Brain microvascular endothelial cell (primary cell): ENCODE results near the gene ELMO1.

Experiments used
- DNase-seq: peaks from one replicate; pipeline ENCODE4 v3.0.0-alpha.2; 2020
- H3K27ac ChIP-seq: fragments of 250-450 bp; sonication (Bioruptor Pico); 2 replicates; pipeline ENCODE4 v1.5.1; 2020; ENCODE audit warnings: mild to moderate bottlenecking, moderate library complexity
- H3K27me3 ChIP-seq: fragments of 250-450 bp; sonication (Bioruptor Pico); replicated peaks from 2 replicates; pipeline ENCODE4 v1.5.1; 2020; ENCODE audit warnings: mild to moderate bottlenecking
- H3K36me3 ChIP-seq: fragments of 250-450 bp; sonication (Bioruptor Pico); replicated peaks from 2 replicates; pipeline ENCODE4 v1.5.1; 2020; ENCODE audit warnings: mild to moderate bottlenecking
- H3K4me3 ChIP-seq: 2 replicates; pipeline ENCODE4 v1.5.1; 2011; ENCODE audit warnings: low read depth, mild to moderate bottlenecking, control low read depth, low read length, moderate library complexity
- in situ Hi-C: cut with HindIII; loops from 2 replicates; pipeline ENCODE4 v1.10.0; 2017; ENCODE audit warnings: low sequenced_read_pairs, low pct_ligation_motif_present
- TF ChIP-seq, protein P1 (sequence below): IDR thresholded peaks from 2 replicates; pipeline ENCODE4 v1.5.1; 2011; ENCODE audit warnings: low read depth, mild to moderate bottlenecking, moderate library complexity, low read length, control low read depth, inconsistent platforms; ENCODE audit errors: missing control alignments

ELMO1 gene

DNA sequence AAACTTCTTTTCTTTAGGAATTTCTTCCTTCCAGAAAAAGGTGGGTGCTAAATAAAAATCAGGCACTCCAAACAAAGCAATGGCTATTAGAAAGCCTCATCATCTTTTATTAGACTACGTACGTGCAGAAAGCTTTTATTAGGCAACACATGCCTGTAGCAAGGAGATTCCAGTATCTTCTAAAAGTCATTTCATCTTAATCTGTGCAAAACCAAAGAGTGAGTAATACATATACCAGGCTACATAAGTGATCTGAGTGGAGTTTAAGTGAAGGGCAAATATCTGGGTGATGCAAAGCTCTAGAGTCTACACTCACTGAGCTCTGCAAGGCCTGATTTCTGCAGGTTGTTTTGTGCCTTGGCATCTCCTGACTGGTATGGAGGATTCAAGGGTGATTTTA is 231.7 kb downstream of the ELMO1 start:
- no peak overlapping the region for H3K4me3 ChIP-seq
- H3K36me3 ChIP-seq: no peaks in the 10 kb centered on the region
- H3K27me3 ChIP-seq: no peaks in the 10 kb centered on the region
- in situ Hi-C loops: no loop called here
- no peak for DNase-seq
- no peak overlapping the region for H3K27ac ChIP-seq
- TF ChIP-seq, protein P1, sequence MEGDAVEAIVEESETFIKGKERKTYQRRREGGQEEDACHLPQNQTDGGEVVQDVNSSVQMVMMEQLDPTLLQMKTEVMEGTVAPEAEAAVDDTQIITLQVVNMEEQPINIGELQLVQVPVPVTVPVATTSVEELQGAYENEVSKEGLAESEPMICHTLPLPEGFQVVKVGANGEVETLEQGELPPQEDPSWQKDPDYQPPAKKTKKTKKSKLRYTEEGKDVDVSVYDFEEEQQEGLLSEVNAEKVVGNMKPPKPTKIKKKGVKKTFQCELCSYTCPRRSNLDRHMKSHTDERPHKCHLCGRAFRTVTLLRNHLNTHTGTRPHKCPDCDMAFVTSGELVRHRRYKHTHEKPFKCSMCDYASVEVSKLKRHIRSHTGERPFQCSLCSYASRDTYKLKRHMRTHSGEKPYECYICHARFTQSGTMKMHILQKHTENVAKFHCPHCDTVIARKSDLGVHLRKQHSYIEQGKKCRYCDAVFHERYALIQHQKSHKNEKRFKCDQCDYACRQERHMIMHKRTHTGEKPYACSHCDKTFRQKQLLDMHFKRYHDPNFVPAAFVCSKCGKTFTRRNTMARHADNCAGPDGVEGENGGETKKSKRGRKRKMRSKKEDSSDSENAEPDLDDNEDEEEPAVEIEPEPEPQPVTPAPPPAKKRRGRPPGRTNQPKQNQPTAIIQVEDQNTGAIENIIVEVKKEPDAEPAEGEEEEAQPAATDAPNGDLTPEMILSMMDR: no peak

DNA sequence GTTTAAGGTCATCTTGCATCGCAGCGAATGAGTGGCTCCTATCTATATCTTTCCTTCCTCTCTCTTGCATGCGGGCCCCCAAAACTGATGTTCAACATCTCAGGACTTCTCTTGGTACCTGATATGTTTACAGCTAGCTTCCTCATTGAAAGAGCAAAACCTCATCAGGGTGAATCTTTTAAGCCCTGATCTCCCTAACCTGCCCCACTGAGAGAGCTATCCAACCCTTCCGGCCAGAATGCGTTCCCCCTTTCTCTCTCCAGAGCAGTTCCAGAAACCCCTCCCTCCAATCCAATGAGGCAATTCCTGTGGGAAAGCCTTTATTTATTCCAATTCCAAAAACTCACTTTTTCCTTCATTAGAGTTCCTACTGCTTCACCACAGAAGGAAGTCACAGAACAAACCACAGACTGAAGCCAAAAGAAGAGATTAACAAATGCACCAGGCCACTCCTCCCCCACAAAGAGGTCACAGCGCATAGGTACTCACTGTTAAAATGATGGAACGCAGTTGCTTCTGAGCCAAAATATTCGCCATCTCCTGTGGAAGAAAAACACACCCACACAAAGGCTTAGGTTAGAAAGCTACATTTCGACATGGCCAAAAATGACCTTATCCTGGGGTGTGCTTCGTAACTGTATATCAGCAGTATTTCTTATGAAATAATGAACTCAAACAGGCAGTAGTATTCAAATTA is 232.4 kb downstream of the ELMO1 start:
- TF ChIP-seq, protein P1: no peak
- no peaks in the 10 kb centered on the region for H3K36me3 ChIP-seq
- in situ Hi-C loops: no loop called here
- H3K27ac ChIP-seq: no peak overlapping the region
- H3K4me3 ChIP-seq: no peak overlapping the region
- no peak for DNase-seq
- no peaks in the 10 kb centered on the region for H3K27me3 ChIP-seq

DNA sequence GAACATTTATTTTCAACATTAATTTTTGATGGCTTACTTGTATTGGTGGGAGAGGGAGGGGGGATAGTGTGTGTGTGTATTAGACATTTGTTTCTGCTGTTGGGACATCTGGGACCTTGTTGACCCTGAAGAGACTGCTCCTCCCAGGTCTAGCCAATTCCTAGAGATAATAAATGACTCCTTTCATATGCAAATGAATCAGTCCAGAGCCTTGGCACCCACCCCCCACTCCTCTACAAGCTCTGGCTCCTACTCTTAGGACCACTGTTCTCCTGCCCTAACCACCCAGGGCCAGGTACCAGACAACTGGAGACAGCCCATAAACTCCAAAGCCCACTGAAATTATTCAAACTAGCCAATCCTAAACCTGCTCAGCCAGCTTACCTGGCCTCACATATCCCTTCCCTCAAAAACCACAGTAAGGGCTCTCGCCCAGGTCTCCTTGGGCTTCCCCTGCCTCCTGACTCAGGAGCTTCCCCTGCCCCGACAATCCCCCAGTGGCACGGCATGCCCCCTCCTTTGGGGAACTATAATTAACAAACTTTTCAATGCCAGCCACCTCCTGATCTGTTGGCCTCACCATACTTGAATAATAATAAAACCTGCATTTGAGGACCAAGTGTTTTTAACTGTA is 233.3 kb downstream of the ELMO1 start:
- no peaks in the 10 kb centered on the region for H3K36me3 ChIP-seq
- H3K4me3 ChIP-seq: no peak overlapping the region
- TF ChIP-seq, protein P1: no peak
- no peaks in the 10 kb centered on the region for H3K27me3 ChIP-seq
- DNase-seq: no peak
- no peak overlapping the region for H3K27ac ChIP-seq
- in situ Hi-C loops: no loop called here

DNA sequence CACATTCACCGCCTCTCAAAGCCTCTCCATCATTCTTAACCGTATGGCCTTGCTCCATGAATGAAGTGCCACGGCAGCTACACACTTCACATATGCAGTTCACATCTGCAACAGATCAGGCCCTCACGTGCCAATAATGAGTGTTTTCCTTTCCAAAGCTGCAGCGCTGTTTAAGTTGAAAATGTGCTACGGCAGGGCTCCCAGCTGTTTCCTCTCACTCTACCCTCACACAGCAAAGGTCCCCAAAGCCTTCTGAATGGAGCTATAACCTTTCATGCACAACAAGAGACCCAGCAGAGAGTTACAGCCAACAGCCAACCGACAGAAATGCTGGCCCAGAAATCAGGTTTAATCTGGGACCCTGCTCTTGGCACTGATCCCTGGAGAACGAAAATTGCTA is 236.1 kb downstream of the ELMO1 start:
- in situ Hi-C loops: no loop called here
- no peak overlapping the region for H3K4me3 ChIP-seq
- TF ChIP-seq, protein P1: no peak
- no peaks in the 10 kb centered on the region for H3K36me3 ChIP-seq
- H3K27me3 ChIP-seq: no peaks in the 10 kb centered on the region
- no peak overlapping the region for H3K27ac ChIP-seq
- no peak for DNase-seq

DNA sequence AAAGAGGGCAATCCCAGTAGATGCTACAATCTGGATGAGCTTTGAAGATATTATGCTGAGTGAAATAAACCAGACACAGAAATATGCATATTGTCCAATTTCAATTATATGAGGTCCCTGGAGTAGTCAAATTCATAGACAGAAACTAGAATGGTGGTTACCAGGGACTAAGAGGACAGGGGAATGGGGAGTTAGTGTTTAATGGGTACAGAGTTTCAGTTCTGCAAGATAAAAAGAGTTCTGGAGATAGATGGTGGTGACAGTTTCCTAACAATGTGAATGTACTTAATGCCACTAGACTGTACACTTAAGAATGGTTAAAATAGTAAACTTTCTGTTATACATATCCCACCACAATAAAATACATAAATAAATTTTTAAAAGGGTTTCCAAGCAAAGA is 236.6 kb downstream of the ELMO1 start:
- Histone ChIP-seq H3K27ac (no peak overlapping the region), H3K36me3 (no peaks in the 10 kb centered on the region), H3K4me3 (no peak overlapping the region), H3K27me3 (no peaks in the 10 kb centered on the region)
- no peak for DNase-seq
- TF ChIP-seq, protein P1: no peak
- in situ Hi-C loops: no loop called here
